Activated CD8-positive, alpha-beta T cell treated with anti-CD3 and anti-CD28 coated beads for 36 hours (primary cell): ENCODE measurements around the gene DMRTC2. TPM values are rescaled to one million over a fixed set of nuclear protein-coding genes. Genes with fewer than 3 reads are reported as not detected.
A peak's percentile ranks its signal among the peaks of the same experiment; 100 is the strongest.

Source experiments
- ATAC-seq: fragments of 200-7000 bp; cut with Tn5 transposase; one replicate; pipeline ENCODE4 v1.10.0; 2021; ENCODE audit warnings: mild to moderate bottlenecking, moderate library complexity
- CTCF ChIA-PET: fragments of 350-600 bp; sonication (Branson Sonifier 250); formaldehyde crosslinking; loops from one replicate; lab custom pipeline; 2021; ENCODE audit warnings: antibody characterized with exemption; lab: Charles Lee
- POLR2A ChIA-PET: fragments of 350-600 bp; sonication (Branson Sonifier 250); formaldehyde crosslinking; loops from one replicate; lab custom pipeline; 2021; ENCODE audit warnings: antibody characterized with exemption; lab: Charles Lee
- DNase-seq: peaks from one replicate; pipeline ENCODE4 v3.0.0-alpha.2; 2020
- H3K27ac Mint-ChIP-seq: one replicate; pipeline ENCODE4 v1.8.0; 2021; ENCODE audit warnings: mild to moderate bottlenecking, mixed read lengths
- H3K27me3 Mint-ChIP-seq: one replicate; pipeline ENCODE4 v1.8.0; 2021; ENCODE audit warnings: mixed read lengths
- H3K36me3 Mint-ChIP-seq: one replicate; pipeline ENCODE4 v1.8.0; 2021; ENCODE audit warnings: low read depth, mixed read lengths
- H3K4me1 Mint-ChIP-seq: one replicate; pipeline ENCODE4 v1.8.0; 2021; ENCODE audit warnings: low read depth, mixed read lengths
- H3K4me3 Mint-ChIP-seq: one replicate; pipeline ENCODE4 v1.8.0; 2021; ENCODE audit warnings: mild to moderate bottlenecking, moderate library complexity, mixed read lengths
- H3K9me3 Mint-ChIP-seq: one replicate; pipeline ENCODE4 v1.8.0; 2021; ENCODE audit warnings: mixed read lengths
- CTCF ChIP-seq: fragments of 200-600 bp; IDR thresholded peaks from one replicate; pipeline ENCODE4 v1.8.0; 2022; ENCODE audit warnings: antibody characterized with exemption, mild to moderate bottlenecking
- intact Hi-C: fragments of 100-400 bp; cut with micrococcal nuclease; formaldehyde crosslinking; loops from one replicate; pipeline ENCODE4 v1.10.0; 2022
- total RNA-seq, 2 experiments: library from RNA; stranded (reverse); gene quantifications; one replicate each; pipeline ENCODE4 v1.2.3, GENCODE V29; 2021

The DMRTC2 gene
- total RNA-seq, 2 experiments from 2014 or later: not detected

DNA sequence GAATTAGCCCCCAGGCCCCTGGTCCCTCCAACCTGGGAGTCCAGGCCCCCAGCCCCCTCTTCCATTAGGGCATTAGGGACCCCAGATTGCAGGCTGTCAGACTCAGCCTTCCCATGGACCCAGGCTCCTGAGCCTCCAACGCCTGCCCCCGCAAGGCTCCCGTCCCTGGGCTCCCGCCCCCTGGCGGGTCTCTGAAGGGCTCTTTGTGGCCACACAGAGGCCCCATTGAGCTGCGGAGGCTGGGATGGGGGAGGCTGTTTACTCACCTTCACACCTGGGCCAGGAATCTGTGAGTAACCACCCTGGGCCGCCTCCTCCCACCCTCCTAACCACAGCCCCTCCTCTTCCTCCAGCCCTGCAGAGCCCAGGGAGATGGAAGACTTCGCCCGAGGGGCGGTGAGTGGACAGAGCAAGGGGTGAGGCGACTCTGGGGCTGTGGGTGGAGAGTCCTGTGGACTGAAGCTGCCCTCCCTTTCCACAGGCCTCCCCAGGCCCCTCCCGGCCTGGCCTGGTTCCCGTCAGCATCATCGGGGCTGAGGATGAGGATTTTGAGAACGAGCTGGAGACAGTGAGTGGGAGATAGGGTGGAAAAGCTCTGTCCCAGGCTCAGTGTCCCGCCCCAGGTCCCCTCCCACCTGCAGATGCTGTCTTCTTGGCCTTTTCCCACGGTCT lies 43.0 kb downstream of the DMRTC2 start:
- intact Hi-C loops: loop anchor here (5.0 kb wide), 1 partner anchor 59 kb away; no protein-coding TSS in a partner anchor
- peaks cover 57% of the 10 kb centered on the region for H3K4me1 Mint-ChIP-seq

DNA sequence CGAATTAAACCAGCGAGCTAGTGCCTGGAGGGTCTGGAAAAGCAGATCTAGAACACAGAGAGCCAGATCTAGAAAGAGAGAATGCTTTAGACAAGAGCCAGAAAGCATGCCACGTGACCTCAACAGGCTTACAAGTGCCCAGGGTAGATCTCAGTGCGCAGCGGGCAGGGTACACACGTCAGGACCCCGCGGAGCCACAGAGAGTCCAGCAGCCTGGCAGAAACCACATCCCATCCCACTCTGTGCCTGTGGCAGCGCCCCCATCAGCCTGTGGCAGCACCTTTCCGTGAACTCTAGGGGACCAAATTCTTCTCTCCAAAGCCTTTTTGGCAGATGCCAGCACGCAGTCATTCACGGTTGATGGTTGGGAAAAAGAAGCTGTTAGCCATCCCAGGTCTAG lies 44.1 kb downstream of the DMRTC2 start:
- CTCF ChIA-PET: interaction anchor here (0.8 to 4.4 kb wide), 13 partner anchors 9 to 57 kb away, joined by 3 to 16 read pairs (median 5); partner anchors contain the start of gene RPS19
- H3K27me3 Mint-ChIP-seq: no peaks in the 10 kb centered on the region
- TF ChIP-seq CTCF: no peak
- intact Hi-C loops: loop anchor here (5.0 kb wide), 1 partner anchor 58 kb away; no protein-coding TSS in a partner anchor
- H3K4me1 Mint-ChIP-seq: peaks cover 62% of the 10 kb centered on the region
- POLR2A ChIA-PET: interaction anchor here (0.6 to 13.9 kb wide), 20 partner anchors 8 to 70 kb away, joined by 3 to 282 read pairs (median 5); partner anchors contain the start of genes CD79A, ERFL, RABAC1 and RPS19
- peak overlapping the region; percentile 93 for H3K27ac Mint-ChIP-seq
- DNase-seq (peak; percentile 67), ATAC-seq (no peak)
- no peaks in the 10 kb centered on the region for H3K9me3 Mint-ChIP-seq
- H3K36me3 Mint-ChIP-seq: peaks cover 61% of the 10 kb centered on the region
- H3K4me3 Mint-ChIP-seq: peak overlapping the region; percentile 73

More for the DNA sequence above, 43.0 kb downstream of the DMRTC2 start:
- H3K4me3 Mint-ChIP-seq: peak overlapping the region; percentile 73
- ChIA-PET CTCF (interaction anchor here (0.6 to 6.3 kb wide), 13 partner anchors 11 to 64 kb away, joined by 3 to 61 read pairs (median 6); partner anchors contain the start of gene RPS19), POLR2A (interaction anchor here (0.6 to 13.9 kb wide), 12 partner anchors 14 to 1854 kb away, joined by 3 to 282 read pairs (median 4); partner anchors contain the start of genes CD79A, RABAC1 and RPS19)
- peak; percentile 50 for TF ChIP-seq CTCF
- DNase-seq (peak; percentile 96), ATAC-seq (peak; percentile 57)
- H3K36me3 Mint-ChIP-seq: peaks cover 62% of the 10 kb centered on the region
- no peaks in the 10 kb centered on the region for H3K9me3 Mint-ChIP-seq
- H3K27me3 Mint-ChIP-seq: no peaks in the 10 kb centered on the region
- H3K27ac Mint-ChIP-seq: peak overlapping the region; percentile 93

GRCh38 chr19:41889896-41890295 lies 45.1 kb downstream of the DMRTC2 start:
- intact Hi-C loops: loop anchor here (5.0 kb wide), 1 partner anchor 57 kb away; no protein-coding TSS in a partner anchor
- H3K27me3 Mint-ChIP-seq: no peaks in the 10 kb centered on the region
- H3K9me3 Mint-ChIP-seq: no peaks in the 10 kb centered on the region
- H3K27ac Mint-ChIP-seq: peak overlapping the region; percentile 93
- no peak for ATAC-seq
- ChIA-PET POLR2A (interaction anchor here (1.0 to 13.9 kb wide), 11 partner anchors 8 to 68 kb away, joined by 3 to 282 read pairs (median 6); partner anchors contain the start of genes CD79A, ERFL and RPS19), CTCF (interaction anchor here (1.0 to 2.5 kb wide), 7 partner anchors 9 to 57 kb away, joined by 3 to 9 read pairs (median 4); partner anchors contain the start of gene RPS19)
- peaks cover 69% of the 10 kb centered on the region for H3K4me1 Mint-ChIP-seq
- peaks cover 57% of the 10 kb centered on the region for H3K36me3 Mint-ChIP-seq
- TF ChIP-seq CTCF: no peak
- DNase-seq: peak; percentile 20
- peak overlapping the region; percentile 4 for H3K4me3 Mint-ChIP-seq

- ChIA-PET POLR2A (interaction anchor here (0.9 to 13.9 kb wide), 11 partner anchors 9 to 67 kb away, joined by 3 to 282 read pairs (median 5); partner anchors contain the start of genes CD79A and RPS19), CTCF (interaction anchor here (0.6 to 2.5 kb wide), 4 partner anchors 11 to 70 kb away, joined by 3 to 8 read pairs (median 3); no protein-coding TSS in a partner anchor)
- Mint-ChIP-seq H3K36me3 (peaks cover 56% of the 10 kb centered on the region), H3K9me3 (no peaks in the 10 kb centered on the region), H3K4me3 (no peak overlapping the region), H3K4me1 (peaks cover 76% of the 10 kb centered on the region), H3K27me3 (no peaks in the 10 kb centered on the region), H3K27ac (no peak overlapping the region)
- intact Hi-C loops: no loop called here
- no peak for TF ChIP-seq CTCF
- no peak for ATAC-seq
- DNase-seq: no peak
These were observed 46.1 kb downstream of the DMRTC2 start for GRCh38 chr19:41890936-41891335.
